HG03060 (cell line): ENCODE measurements around the gene RRM2.
"Not testable (repeated sequence)": the region's sequence is repeated elsewhere in the genome, so short reads cannot be mapped to it uniquely, and the experiment has no call there.

Experiments used
- ATAC-seq: cut with Tn5 transposase; IDR thresholded peaks from one replicate; pipeline ENCODE4 v1.9.1; 2021; ENCODE audit warnings: low read depth, moderate number of reproducible peaks; ENCODE audit not compliant: unreplicated experiment

Gene RRM2

DNA sequence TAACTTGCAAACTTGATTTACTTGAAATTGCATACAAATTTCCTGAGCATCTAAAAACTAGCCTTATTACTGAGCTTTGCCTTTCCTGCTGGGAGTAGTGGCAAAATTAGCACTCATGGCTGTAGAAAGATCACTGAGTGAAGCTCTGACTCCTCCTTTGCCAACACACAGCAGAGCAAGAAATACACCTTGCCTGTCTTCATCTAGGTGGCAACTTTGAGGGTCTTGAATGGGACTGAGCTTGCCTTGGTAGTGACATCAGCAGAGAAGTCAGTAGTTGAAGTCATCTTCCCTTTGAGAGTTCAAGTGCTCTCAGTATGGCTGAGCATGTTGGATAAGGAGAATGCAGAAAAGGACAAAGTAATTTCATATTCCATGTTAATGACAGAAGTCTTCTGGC, 5.9 kb downstream of the RRM2 start:
- ATAC-seq = no peak

GRCh38 chr2:10129490-10129889, 7.0 kb downstream of the RRM2 start:
- ATAC-seq = no peak

- no peak for ATAC-seq
Measured at GRCh38 chr2:10132043-10132575, 9.6 kb downstream of the RRM2 start.

GRCh38 chr2:10132596-10132995, 10.1 kb downstream of the RRM2 start:
- ATAC-seq = no peak

DNA sequence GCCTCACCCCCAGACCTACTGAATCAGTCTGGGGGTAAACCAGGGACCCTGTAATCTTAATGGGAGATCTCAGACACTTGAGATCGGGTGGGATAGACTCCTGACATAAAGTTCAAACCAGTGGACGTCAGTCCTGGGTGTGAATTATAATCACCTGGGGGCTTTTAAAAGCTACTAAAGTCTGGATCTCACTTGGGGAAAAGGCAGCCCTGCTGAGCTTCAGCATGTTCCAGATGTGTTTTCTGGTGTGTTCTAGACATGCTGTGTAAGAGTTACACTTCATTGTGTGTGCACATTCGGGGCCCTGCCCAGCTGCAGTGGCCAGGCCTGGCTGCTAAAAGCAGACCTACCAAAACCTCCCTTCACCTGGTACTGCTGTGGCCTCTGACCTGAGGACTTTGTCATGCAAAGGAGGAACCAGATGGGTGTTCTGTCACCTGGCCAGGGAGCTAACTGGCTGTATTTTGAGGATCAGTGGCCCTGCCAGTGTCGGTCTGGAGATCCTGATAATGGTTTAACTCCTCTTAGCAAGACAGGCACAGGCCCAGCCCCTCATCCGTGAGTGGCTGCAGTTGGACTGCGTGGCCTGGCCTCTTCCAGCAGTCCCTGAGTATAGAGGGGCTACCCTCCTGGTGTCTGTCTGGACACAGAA, 10.6 kb downstream of the RRM2 start:
- ATAC-seq = no peak

DNA sequence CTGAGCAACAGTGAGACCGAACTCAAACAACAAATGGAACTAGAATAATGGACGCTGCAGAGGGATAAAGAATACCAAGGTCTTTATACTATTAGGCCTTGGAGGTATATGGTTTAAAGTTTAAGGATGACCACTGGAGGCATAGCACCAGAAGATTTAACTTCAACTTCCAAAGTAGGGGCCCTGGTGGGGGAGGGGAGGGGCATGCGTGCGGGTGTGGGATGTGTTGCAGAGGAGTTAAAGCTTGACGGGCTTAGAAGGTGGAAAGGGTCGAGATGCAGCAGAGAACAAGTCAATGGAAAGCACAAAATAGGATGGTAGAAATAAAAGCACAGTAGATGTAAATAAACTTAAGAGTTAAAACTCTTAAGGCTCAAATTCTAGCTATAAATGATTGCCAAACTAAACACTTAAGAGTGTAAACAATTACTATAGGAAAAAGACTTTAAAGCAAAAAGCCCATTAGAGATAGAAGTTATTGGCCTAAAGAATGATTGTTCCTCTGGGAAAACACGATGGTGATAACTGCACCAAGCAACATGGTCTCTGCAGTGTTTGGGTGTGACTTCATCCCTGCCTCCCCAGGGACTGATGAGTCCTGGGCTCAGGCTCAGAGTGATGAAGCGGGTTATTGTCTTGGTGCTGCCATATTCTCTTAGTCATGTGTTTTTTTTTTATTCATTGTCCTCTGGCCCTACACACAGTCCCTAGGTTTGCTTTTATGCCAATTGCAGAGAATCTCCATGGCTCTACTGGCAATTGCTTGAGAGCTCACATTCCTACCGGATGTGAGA, 13.0 kb downstream of the RRM2 start:
- ATAC-seq = no peak

DNA sequence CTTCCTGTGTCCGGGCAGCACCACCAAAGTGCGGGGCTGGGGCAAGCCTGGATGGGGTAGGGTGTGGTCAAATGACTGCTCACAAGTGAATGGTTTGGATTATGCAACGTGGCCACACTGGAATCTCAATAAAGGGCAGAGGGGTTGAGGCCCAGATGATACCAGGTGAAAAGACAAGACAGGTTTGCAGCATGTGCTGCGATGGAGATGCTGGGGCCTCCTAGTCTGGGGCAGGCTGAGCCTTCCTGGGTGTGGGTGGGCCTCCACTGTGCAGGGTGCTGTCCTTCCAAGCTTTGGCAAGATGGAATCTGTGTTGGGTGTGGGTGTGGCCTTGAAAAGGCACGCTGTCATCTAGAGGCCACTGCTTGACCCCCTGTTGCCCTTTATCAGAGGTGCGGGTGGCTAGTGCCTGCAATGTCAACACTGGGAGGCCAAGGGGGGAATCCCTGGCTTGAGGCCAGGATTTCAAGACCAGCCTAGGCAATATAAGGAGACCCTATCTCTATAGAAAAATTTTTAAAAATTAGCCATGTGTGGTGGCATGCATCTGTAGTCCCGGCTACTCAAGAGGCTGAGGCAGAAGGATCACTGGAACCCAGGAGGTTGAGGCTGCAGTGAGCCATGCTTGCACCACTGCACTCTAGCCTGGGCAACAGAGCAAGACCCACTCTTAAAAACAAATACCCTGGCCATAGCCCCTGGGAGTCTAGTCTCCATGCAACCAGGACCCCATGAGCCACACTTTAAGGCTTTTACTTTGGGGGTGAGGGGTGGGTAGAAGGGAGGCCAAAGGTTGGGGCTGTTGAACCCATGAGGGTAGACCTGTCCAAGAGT, 13.8 kb downstream of the RRM2 start:
- ATAC-seq = no peak

GRCh38 chr2:10137053-10137843, 14.7 kb downstream of the RRM2 start:
- no peak for ATAC-seq

- ATAC-seq = no peak
Measured at GRCh38 chr2:10139536-10139935, 17.0 kb downstream of the RRM2 start.

DNA sequence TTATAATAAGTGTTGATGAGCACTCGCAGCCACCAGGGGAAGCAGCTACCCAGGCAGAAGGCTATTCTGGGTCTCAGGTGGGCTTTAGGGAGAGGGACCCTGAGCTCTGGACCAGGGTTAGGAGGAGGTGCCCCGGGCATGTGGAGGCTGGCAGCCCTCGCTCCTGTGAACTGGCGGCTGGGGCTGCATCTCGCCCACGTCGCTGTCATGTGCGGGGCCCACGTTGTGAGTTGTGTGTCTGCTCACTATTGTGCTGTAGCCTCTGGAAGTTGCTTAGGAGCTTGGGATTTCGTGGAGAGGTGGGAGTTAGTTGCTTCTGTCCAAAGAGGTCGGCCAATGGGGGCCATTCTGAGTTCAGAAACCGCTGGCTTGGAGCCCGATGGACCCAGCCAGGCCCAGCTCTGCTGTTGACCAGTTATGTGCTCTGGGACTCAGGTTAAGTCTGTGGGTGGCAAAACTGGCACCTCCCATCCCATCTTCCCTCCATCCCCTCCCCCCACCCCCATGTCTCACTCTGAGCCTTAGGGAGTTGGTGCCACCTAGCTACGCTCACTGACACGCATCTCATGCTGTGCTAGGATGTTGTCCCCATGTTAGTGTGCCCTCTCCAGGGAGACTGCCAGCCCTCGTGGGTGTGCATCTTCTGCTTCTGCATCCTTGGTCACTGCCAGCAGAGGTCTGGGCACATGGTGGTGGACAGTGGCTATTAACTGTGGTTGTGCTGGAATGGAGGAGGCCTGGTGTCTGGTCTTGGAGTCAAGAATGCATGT, 18.5 kb downstream of the RRM2 start:
- no peak for ATAC-seq

- ATAC-seq = no peak
Measured at GRCh38 chr2:10141736-10142639, 19.4 kb downstream of the RRM2 start.

DNA sequence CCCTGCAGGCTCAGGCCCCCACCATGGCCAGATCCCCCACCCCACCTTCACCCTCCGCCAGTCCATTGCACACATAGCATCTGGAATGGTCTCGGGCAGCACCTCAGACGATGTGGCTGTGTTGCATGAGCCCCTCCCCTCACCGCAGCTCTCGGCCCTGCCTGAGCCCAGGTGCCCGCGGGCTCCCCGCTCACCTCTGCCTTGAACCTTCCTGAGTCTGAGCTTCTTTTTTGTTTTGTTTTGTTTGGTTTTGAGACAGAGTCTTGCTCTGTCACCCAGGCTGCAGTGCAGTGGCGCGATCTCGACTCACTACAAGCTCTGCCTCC, 20.1 kb downstream of the RRM2 start:
- ATAC-seq = no peak

DNA sequence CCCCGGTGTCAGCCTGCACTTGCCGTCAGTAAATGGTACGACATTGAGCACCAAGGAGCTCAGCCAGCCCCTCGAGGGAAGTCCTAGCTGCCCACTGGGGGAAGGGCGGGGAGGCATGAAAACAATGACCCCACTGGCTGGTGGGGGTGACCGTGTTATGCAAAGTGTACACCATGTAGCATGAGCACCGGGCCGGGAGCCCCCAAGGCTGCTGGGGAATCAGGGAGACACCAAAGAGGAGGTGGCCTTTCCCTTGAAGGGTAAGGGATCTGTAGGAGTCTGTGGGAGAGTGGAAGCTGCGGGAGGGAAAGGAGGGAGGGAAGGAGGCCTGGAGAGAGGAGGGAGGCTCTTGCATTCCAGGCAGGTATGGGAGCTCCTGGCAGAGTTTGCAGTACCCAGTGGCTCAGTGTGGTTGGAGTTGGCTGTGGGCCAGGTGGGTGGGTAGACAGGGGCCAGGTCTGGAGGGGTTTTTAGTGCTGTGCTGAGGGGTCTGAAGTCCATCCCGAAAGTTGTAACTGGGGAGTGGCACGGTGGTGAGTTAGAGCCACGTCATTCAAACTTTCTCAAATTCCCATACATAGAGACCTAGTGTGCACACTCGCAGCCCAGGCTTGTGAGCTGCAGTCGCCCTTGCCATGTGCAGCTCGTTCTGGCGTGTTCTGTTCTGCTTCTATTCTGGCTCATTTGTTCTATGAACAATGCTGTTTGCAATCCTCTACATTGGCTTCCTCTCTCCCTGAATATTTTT, 22.4 kb downstream of the RRM2 start:
- no peak for ATAC-seq

DNA sequence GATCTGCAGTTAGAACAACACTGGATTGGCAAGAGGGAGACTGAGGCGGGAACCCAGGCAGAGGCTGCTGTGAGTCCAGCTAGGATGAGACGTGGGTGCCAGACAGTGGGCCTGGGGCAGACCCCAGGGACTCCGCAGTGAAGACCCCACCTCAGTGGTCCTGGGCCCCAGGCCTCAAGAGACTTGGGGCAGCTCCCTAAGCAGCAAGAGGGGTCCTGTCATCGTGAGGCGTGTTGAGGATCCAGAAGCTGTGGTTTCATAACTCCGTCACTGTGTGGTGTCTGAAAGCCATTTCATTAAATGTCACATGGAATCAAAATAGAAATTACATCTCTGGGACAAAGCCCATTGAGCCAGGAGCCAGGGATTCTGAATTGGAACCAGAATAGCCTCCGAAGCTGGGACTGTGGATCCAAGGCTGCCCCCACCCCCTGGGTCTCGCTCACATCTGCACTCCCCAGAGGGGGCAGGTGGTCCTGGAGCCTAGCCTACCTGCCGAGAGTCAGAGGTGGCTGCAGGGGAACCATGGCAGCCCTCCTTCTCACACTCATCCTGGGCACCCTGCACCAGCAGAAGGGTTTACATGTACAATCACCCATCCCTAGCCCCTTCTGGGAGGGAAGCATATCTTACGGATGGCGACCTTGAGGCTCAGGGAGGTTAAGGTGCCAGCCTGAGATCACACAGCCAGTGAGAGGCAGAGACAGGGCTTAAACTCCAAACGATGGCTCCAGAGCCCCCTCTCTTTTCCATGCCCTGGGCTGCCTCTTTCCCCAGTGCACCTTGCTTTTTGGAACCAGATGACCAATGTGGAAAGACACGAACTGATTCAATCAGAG, 23.2 kb downstream of the RRM2 start:
- ATAC-seq = no peak

DNA sequence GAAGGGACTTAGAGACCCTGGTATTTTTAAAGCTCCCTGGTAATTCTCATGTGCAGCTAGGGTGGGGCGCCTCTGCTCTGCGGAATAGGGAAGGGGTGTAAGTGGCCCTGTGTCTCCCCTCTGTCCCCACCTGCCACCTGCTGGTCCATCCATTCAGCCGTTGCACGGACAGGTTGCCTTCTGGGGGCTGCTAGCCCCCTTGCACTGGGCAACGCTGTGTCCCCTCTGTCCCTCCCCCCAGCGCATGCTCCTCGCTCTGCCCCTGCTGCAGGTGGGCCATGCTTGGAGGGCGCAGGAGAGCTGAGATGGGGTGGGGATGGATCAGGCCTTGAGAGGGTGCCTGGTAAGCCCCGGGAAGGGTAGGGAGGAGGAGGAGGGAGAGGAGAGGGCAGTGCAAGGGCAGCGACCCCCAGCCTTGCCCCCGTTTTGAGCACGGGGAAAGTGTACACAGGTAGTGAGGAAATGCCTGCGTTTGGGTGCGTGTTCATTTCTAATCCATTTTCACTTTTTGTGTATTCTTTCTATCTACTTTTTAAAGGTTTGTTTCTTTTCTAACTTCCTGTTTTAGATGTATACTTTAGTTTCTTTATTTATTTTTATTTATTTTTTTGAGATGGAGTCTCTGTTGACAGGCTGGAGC, 23.9 kb downstream of the RRM2 start:
- no peak for ATAC-seq

- not testable (repeated sequence) for ATAC-seq
Measured at GRCh38 chr2:10147050-10147660, 24.6 kb downstream of the RRM2 start.
